ENCODE measurements around the gene ITGAV.

DNA sequence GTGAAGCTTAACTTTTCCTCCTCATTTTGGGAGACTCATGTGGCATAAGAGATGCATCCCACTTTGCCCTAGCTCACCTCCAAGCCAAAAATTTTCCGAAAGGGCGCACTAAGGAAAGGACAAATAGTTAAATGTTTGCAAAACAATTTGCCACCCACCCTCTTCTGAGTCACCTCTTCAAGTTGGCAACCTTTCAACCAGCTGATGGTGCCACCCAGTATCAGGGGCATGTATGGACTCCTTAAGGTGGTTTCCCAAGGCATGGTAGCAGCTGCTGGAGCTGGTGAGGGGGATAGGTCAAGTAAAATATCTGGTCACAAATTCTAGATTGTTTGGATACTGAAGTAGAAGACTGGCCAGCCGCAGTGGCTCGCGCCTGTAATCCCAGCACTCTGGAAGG lies 17.2 kb upstream of the ITGAV start:
- TF ChIP-seq CTCF (IDR thresholded peaks at IDR 0.05) (no peak), POLR2A (IDR thresholded peaks at IDR 0.05) (no peak)

Data from lower leg skin (tissue), 3 donors.